Stomach (tissue), 4 donors: Measurements from ENCODE around the gene SLC45A2.

ENCODE experiments used
- CTCF ChIP-seq, 7 experiments: fragments of 450-650 bp in 4 of 7; fragments of 200-600 bp in 3 of 7; sonication (generic) in 3 of 7; IDR thresholded peaks; one replicate each; pipeline ENCODE4 v1.5.1; 2016 to 2019; ENCODE audit warnings: antibody characterized with exemption in 7 of 7, control low read depth in 2 of 7, mild to moderate bottlenecking in 1 of 7
- EP300 ChIP-seq: sonication (generic); formaldehyde crosslinking; IDR thresholded peaks from one replicate; pipeline ENCODE4 v1.6.1; 2017; ENCODE audit warnings: antibody characterized with exemption
- POLR2A ChIP-seq, 4 donors: fragments of 450-650 bp; IDR thresholded peaks; one replicate each; pipeline ENCODE4 v1.6.1; 2016; ENCODE audit warnings: antibody characterized with exemption in 4 of 4, control low read depth in 2 of 4, mild to moderate bottlenecking in 1 of 4, moderate library complexity in 1 of 4
- POLR2AphosphoS5 ChIP-seq, 3 donors: sonication (generic); formaldehyde crosslinking; IDR thresholded peaks; one replicate each; pipeline ENCODE4 v1.6.1; 2016; ENCODE audit warnings: antibody characterized with exemption in 3 of 3

- TF ChIP-seq CTCF (IDR thresholded peaks at IDR 0.05) (no peak), POLR2A (IDR thresholded peaks at IDR 0.05) (no peak), EP300 (no peak), POLR2AphosphoS5 (IDR thresholded peaks at IDR 0.05) (no peak)
Observed at GRCh38 chr5:33976307-33976706, 8.2 kb downstream of the SLC45A2 start.
